ENCODE measurements around the gene WDR26. TPM values are rescaled to one million over a fixed set of nuclear protein-coding genes. Genes with fewer than 3 reads are reported as not detected.
"Not testable (repeated sequence)": the region's sequence is repeated elsewhere in the genome, so short reads cannot be mapped to it uniquely, and the experiment has no call there.

Gene WDR26
- total RNA-seq (2022) (149 and 156 TPM in 2 replicates), Bru-seq, nascent RNA (percentile 98 among the genes with signal in this experiment), BruChase-seq, experiment 1, labeled RNA remaining after a 6-hour chase (percentile 98 among the genes with signal in this experiment), BruChase-seq, experiment 2, labeled RNA remaining after a 2-hour chase (percentile 98 among the genes with signal in this experiment)
- long read RNA-seq, full-length matches to known transcripts = 1 of 41 reads
- long read RNA-seq, partial matches to known transcripts = 14 of 41 reads
- long read RNA-seq, other reads (novel, unspliced or antisense) = 26 of 41 reads

- BruUV-seq (replicated peaks) = TSS peak; percentile 54
- Mint-ChIP-seq H3K27ac (ENCODE audit: low read depth, unreplicated experiment) (peak within 1 kb of the TSS; percentile 69), H3K4me3 (ENCODE audit: unreplicated experiment) (peak within 1 kb of the TSS; percentile 80), H3K36me3 (ENCODE audit: insufficient read depth, unreplicated experiment) (peaks cover 34% of the 10 kb centered on the region), H3K27me3 (ENCODE audit: insufficient read depth, unreplicated experiment) (no peaks in the 10 kb centered on the region), H3K4me1 (ENCODE audit: insufficient read depth, unreplicated experiment) (peaks cover 44% of the 10 kb centered on the region), H3K9me3 (ENCODE audit: unreplicated experiment) (no peaks in the 10 kb centered on the region)
- ChIA-PET CTCF (interaction anchor here (0.6 to 18.1 kb wide), 7 partner anchors 19 to 495 kb away, joined by 3 to 418 read pairs (median 3); no protein-coding TSS in a partner anchor), POLR2A (interaction anchor here (0.6 to 16.5 kb wide), 25 partner anchors 9 to 1724 kb away, joined by 3 to 800 read pairs (median 6); partner anchors contain the start of genes CAPN2, CNIH4 and NVL)
- peak; percentile 18 for TF ChIP-seq CTCF (IDR thresholded peaks at IDR 0.05; ENCODE audit: unreplicated experiment)
- intact Hi-C loops (cut with micrococcal nuclease) = loop anchor here (1.0 to 5.0 kb wide), 4 partner anchors 22 to 487 kb away; no protein-coding TSS in a partner anchor
- peak; percentile 96 for DNase-seq (ENCODE audit: unreplicated experiment)
These were observed at the start of gene WDR26 for GRCh38 chr1:224434691-224435317. TSS of gene WDR26 (minus strand) at chr1:224434797.

- ChIA-PET CTCF (interaction anchor here (0.6 to 3.7 kb wide), 10 partner anchors 10 to 863 kb away, joined by 3 to 30 read pairs (median 4); no protein-coding TSS in a partner anchor), POLR2A (interaction anchor here (0.6 to 9.8 kb wide), 20 partner anchors 8 to 768 kb away, joined by 3 to 130 read pairs (median 4); no protein-coding TSS in a partner anchor)
- H3K4me3 Mint-ChIP-seq (ENCODE audit: unreplicated experiment); BruUV-seq (replicated peaks); intact Hi-C loops (cut with micrococcal nuclease); H3K27me3 Mint-ChIP-seq (ENCODE audit: insufficient read depth, unreplicated experiment); H3K36me3 Mint-ChIP-seq (ENCODE audit: insufficient read depth, unreplicated experiment): not testable (repeated sequence)
- Mint-ChIP-seq H3K27ac (ENCODE audit: low read depth, unreplicated experiment) (peak overlapping the region; percentile 61), H3K9me3 (ENCODE audit: unreplicated experiment) (peaks cover 16% of the 10 kb centered on the region), H3K4me1 (ENCODE audit: insufficient read depth, unreplicated experiment) (peaks cover 34% of the 10 kb centered on the region)
- DNase-seq (ENCODE audit: unreplicated experiment) = peak; percentile 92
These were observed 48.6 kb upstream of the WDR26 start for GRCh38 chr1:224483206-224483605.

GRCh38 chr1:224482619-224483018, 48.0 kb upstream of the WDR26 start:
- Mint-ChIP-seq H3K9me3 (ENCODE audit: unreplicated experiment) (peaks cover 22% of the 10 kb centered on the region), H3K27ac (ENCODE audit: low read depth, unreplicated experiment) (peak overlapping the region; percentile 61), H3K4me3 (ENCODE audit: unreplicated experiment) (no peak overlapping the region), H3K36me3 (ENCODE audit: insufficient read depth, unreplicated experiment) (peaks cover 5% of the 10 kb centered on the region), H3K4me1 (ENCODE audit: insufficient read depth, unreplicated experiment) (peaks cover 34% of the 10 kb centered on the region), H3K27me3 (ENCODE audit: insufficient read depth, unreplicated experiment) (no peaks in the 10 kb centered on the region)
- ChIA-PET POLR2A (interaction anchor here (0.6 to 9.8 kb wide), 16 partner anchors 9 to 661 kb away, joined by 3 to 130 read pairs (median 4); no protein-coding TSS in a partner anchor), CTCF (interaction anchor here (0.6 to 3.7 kb wide), 13 partner anchors 10 to 170 kb away, joined by 3 to 30 read pairs (median 5); no protein-coding TSS in a partner anchor)
- no peak for TF ChIP-seq CTCF (IDR thresholded peaks at IDR 0.05; ENCODE audit: unreplicated experiment)
- intact Hi-C loops (cut with micrococcal nuclease) = no loop called here
- DNase-seq (ENCODE audit: unreplicated experiment) = peak; percentile 85
- BruUV-seq (replicated peaks) = no TSS peak

- no TSS peak for BruUV-seq (replicated peaks)
- CTCF ChIA-PET = interaction anchor here (0.7 to 3.7 kb wide), 6 partner anchors 15 to 171 kb away, joined by 3 to 30 read pairs (median 8); no protein-coding TSS in a partner anchor
- Mint-ChIP-seq H3K27me3 (ENCODE audit: insufficient read depth, unreplicated experiment) (no peaks in the 10 kb centered on the region), H3K4me3 (ENCODE audit: unreplicated experiment) (no peak overlapping the region), H3K4me1 (ENCODE audit: insufficient read depth, unreplicated experiment) (peaks cover 34% of the 10 kb centered on the region), H3K27ac (ENCODE audit: low read depth, unreplicated experiment) (peak overlapping the region; percentile 61), H3K36me3 (ENCODE audit: insufficient read depth, unreplicated experiment) (peaks cover 5% of the 10 kb centered on the region), H3K9me3 (ENCODE audit: unreplicated experiment) (peaks cover 27% of the 10 kb centered on the region)
- POLR2A ChIA-PET = interaction anchor here (0.7 to 9.8 kb wide), 7 partner anchors 10 to 152 kb away, joined by 3 to 130 read pairs (median 7); no protein-coding TSS in a partner anchor
- intact Hi-C loops (cut with micrococcal nuclease) = no loop called here
- no peak for DNase-seq (ENCODE audit: unreplicated experiment)
- TF ChIP-seq CTCF (IDR thresholded peaks at IDR 0.05; ENCODE audit: unreplicated experiment) = no peak
These were observed 47.0 kb upstream of the WDR26 start for GRCh38 chr1:224481601-224482000.

- H3K27me3 Mint-ChIP-seq (ENCODE audit: insufficient read depth, unreplicated experiment); BruUV-seq (replicated peaks); H3K36me3 Mint-ChIP-seq (ENCODE audit: insufficient read depth, unreplicated experiment); H3K4me3 Mint-ChIP-seq (ENCODE audit: unreplicated experiment); intact Hi-C loops (cut with micrococcal nuclease): not testable (repeated sequence)
- Mint-ChIP-seq H3K27ac (ENCODE audit: low read depth, unreplicated experiment) (peak overlapping the region; percentile 54), H3K9me3 (ENCODE audit: unreplicated experiment) (peaks cover 27% of the 10 kb centered on the region), H3K4me1 (ENCODE audit: insufficient read depth, unreplicated experiment) (peaks cover 34% of the 10 kb centered on the region)
- peak; percentile 36 for DNase-seq (ENCODE audit: unreplicated experiment)
- CTCF ChIA-PET = interaction anchor here (1.3 to 3.7 kb wide), 4 partner anchors 15 to 49 kb away, joined by 5 to 30 read pairs (median 14); no protein-coding TSS in a partner anchor
- POLR2A ChIA-PET = interaction anchor here (0.7 to 9.8 kb wide), 6 partner anchors 10 to 152 kb away, joined by 3 to 130 read pairs (median 10); no protein-coding TSS in a partner anchor
These were observed 46.4 kb upstream of the WDR26 start for GRCh38 chr1:224480888-224481459.

GRCh38 chr1:224480200-224480599, 45.6 kb upstream of the WDR26 start:
- H3K4me1 Mint-ChIP-seq (ENCODE audit: insufficient read depth, unreplicated experiment) = peaks cover 34% of the 10 kb centered on the region

More at GRCh38 chr1:224480200-224480599, 45.6 kb upstream of the WDR26 start:
- intact Hi-C loops (cut with micrococcal nuclease); H3K27me3 Mint-ChIP-seq (ENCODE audit: insufficient read depth, unreplicated experiment); H3K36me3 Mint-ChIP-seq (ENCODE audit: insufficient read depth, unreplicated experiment); BruUV-seq (replicated peaks); DNase-seq (ENCODE audit: unreplicated experiment); H3K27ac Mint-ChIP-seq (ENCODE audit: low read depth, unreplicated experiment); H3K4me3 Mint-ChIP-seq (ENCODE audit: unreplicated experiment): not testable (repeated sequence)
- CTCF ChIA-PET = interaction anchor here (2.1 kb wide), 1 partner anchor 442 kb away, joined by 5 read pairs; no protein-coding TSS in a partner anchor
- POLR2A ChIA-PET = interaction anchor here (9.8 kb wide), 1 partner anchor 18 kb away, joined by 130 read pairs; no protein-coding TSS in a partner anchor
- H3K9me3 Mint-ChIP-seq (ENCODE audit: unreplicated experiment) = peaks cover 27% of the 10 kb centered on the region

All from MCF 10A (cell line).